EH (cell line): ENCODE results near the gene SKI.

Source experiments
- DNase-seq: peaks from one replicate; pipeline ENCODE4 v3.0.0-alpha.2; 2015; ENCODE audit warnings: low read depth

The SKI gene

DNA sequence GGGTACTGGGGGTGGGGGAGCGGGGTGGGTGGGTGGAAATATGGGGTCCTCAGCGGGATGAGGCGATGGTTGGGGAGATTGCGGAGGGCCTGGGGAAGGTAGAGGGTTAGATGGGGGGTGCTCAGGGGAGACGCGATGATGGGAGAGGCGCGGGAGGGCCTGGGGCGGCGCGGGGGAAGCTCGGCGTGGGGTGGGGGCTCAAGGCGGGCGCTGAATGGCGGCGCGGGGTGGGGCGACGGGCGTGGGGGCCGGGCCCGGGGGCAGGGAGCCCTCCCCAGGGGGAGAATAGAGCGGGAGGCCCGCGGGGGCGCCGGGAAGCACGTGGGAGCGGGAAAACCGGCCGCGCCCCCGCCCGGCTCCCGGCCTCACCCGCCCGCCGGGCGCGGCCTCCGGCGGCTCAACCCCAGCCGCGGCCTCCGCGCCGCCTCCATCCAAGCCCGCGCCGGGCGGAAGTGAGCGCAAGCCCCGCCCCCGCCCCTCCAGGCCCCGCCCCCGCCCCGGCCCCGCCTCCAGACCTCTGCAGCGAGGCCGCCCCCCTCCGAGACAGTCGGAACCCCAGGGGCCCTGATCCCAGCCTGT lies 33.7 kb upstream of the SKI start, which contains the start of gene FAAP20:
Gene FAAP20, minus strand, starts transcription at position 454 of the 579 bp plus-strand sequence. Its CDS starts 23 bp downstream, at position 431.
- DNase-seq = peak; percentile 75

GRCh38 chr1:2194898-2195673 lies 33.0 kb upstream of the SKI start:
- DNase-seq = peak; percentile 91

GRCh38 chr1:2195785-2196184 lies 32.3 kb upstream of the SKI start:
- no peak for DNase-seq

DNA sequence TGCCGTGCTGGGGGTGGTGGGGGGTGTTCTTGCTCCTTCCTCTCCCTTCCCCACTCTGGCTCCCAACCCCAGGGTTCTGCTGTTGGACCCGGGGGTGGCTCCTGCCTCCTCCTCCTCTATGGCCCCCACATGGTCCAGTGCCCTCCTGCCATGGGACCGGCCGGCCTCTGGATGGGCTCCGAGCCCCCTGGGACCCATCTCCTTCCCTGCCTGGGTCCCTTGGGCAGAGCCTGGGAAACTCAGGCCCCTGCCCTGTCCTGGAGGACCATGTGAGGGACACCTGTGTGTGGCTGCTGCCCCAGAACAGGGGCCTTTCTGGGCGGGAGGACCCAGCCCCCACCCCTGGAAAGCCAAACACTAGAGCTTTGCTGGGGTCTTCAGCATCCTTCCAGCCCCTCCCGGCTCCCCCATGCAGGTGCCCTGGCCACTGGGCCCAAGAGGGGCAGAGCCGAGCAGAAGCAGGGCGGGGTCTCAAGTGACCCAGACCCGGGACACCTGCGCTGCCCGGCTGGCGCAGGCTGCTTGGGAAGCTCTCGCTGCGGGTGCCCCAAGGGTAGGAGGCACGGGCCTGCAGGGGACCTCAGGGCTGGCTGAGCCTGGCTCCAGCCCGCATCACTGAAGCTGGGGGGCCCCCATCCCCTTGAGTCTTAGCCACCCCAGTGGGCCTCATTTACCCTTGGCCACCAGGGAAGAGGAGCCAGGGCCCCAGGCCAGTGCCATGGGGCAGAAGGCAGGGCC lies 31.0 kb upstream of the SKI start:
- no peak for DNase-seq

- DNase-seq = no peak
These were observed 30.4 kb upstream of the SKI start for GRCh38 chr1:2197707-2198165.

GRCh38 chr1:2198571-2198970 lies 29.5 kb upstream of the SKI start:
- no peak for DNase-seq

DNA sequence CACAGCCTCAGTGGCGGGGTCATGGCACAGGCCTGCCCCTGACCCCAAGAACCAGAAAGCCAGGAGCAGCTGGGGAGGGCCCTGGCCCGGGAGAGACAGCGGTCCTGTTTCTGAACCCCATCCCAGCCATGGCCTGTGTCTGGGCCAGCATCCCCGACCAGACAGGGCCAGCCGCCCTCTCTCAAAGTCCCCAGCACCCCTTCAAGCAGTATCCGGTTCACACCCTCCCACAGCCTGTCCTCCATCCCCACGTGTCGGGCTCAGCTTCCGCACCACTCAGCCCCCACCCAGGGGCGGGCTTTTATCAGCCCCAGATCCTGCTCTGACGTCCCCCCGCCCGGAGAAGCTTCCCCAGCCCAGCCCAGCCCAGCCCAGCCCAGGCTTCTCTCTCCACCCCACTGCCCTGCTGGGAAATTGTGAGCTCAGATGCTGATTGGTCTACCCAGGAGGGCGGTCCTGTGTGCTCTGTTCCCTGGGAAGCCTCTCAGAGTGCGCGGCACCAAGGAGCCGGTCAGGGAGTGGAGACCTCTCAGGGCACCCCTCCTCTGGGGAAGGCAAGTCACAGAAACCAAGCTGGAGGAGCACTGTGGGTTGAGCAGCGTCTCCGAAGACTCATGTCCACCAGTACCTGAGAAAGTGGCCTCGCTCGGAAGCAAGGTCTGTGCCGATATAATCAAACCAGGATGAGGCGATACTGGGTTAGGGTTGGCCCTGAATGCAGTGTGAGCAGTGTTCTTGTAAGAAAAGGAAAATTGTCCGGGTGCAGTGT lies 28.9 kb upstream of the SKI start:
- DNase-seq = peak; percentile 95

DNA sequence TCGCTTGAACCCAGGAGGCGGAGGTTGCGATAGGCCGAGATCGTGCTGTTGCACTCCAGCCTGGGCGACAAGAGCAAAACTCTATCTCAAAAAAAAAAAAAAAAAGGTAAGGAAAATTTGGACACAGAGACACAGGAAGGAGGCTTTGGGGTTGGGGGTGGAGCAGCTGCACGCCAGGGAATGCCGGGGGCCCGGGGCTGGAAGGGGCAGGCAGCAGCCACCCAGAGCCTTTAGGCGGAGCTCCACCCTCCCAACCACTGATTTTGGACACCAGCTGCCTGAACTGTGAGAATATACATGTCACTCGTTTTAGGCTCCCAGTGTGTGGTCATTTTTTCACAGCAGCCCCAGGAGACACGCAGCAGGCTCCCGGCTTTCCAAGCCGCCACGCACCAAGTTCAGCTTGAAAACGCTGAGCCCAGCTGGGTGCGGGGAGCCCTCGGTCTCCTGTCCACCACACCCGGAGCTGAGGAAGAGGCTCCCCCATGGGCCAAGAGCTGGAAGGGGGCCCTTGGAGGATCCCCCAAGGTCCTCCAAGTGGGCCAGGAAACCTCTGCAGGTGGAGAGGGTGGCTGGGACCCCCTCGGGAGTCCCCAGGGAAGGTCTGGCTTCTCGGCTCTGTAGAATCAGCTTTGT lies 27.7 kb upstream of the SKI start:
- no peak for DNase-seq

DNA sequence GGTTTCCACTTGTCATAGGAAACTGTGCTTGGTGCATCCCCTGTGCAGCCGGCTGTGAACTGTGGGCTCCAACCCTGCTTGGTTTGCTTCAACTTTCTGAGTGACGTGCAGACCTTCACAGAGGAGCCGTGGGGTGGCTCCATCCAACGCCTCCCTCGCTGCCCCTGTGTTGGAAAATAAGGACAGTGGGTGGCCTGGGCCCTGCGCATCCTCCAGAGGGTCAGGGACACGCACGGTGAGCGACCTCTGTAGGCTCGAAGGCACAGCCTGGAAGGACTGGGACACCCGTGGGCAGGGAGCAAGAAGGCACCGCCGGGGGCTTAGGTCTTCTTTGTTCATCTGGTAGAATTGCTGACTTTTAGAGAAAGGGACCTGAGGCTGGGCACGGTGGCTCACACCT lies 27.1 kb upstream of the SKI start:
- no peak for DNase-seq

DNA sequence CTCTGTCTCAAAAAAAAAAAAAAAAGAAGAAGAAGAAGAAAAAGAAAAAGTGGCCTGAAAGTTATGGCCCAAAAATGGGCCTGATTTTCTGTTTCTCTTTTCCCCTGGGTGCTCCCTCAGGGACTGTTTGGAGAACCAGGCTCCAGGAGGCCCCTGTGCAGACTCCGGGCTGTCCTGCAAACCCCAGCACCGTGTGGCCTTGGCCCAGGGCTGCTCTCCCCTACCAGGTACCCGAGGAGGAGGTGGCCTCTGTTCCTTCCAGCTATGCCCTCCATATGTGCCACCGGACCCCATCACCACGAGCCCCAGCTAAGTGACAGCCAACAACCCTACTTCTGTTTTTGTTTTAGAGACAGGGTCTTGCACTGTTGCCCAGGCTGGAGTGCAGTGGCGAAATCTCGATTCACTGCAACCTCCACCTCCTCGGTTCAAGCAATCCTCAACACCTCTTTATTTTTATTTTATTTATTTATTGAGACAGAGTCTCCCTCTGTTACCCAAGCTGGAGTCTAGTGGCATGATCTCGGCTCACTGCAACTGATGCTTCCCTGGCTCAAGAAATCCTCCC lies 26.0 kb upstream of the SKI start:
- DNase-seq = no peak

DNA sequence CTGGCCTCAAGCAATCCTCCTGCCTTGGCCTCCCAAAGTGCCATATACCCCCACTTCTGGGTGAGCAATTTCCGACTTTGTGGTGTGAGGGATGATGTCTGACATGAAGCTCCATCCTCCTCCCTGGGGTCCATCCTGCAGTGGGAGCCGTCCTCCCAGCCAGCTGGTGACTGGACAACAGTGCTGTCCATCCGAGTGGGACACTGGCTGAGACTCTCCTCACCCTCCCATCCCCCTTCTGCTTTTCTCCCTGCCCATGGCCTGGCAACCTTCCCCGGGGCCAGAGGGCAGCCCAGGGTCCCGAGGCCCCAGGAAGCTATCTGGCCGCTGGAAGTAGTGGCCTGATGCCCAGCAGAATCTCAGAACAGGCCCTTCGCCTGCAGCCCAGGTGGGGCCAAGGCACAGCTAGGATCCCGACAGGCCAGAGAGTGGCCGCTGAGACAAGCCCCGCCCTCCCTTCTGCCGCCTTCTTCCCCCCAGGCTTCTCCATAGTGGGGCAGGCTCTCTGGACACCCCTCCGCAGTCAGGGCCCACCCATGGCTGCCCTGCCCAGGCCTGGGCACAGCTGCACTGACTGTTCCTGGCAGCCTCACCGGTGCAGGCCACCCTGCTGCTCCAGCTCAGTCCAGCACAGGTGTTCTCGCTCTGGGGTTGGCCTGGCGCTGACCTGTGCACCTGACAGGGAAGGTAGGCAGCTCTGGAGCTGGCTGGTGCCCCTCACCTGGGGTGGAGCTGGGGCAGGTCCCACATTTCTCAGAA lies 25.1 kb upstream of the SKI start:
- no peak for DNase-seq

GRCh38 chr1:2203671-2204414 lies 24.3 kb upstream of the SKI start:
- DNase-seq = no peak

GRCh38 chr1:2204415-2205190 lies 23.5 kb upstream of the SKI start:
- peak; percentile 86 for DNase-seq

DNA sequence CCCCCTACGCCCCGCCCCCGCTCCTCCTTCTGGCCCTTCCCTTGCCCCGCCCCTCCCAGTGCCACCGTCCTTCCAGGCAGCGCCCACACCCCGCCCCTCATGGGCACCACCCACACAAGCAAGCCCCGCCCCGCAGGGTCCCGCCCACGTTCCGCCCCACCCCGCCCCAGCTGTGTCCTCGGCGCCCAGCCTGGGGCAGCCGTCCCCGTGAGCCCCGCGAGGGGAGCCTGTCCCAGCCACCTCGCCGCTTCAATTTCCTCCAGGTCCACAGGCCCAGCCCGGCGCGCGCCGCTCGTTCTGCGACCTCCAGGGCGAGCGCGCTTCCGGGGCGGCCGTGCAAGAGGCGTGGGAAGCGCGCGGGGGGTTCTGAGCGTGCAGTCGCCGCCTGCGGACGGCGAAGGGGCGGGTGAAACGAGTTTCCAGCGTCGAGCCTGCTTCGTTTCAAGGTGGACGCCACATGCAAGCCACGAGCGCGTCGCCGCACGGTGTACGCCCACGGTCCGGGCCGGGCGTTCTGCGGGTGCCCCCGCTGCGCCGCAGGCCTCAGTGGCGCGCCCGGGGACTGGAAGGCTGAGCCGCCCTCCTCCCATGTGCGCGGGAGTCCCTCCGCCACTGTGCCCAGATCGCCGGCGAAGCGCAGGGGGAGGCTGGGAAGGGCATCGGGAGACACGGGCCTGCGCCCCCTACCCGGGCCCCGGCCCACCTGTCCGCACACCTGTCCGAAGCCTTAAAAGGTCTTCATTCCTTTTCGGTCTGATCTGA lies 22.7 kb upstream of the SKI start:
- DNase-seq = peak; percentile 94

- DNase-seq = peak; percentile 16
These were observed 21.2 kb upstream of the SKI start for GRCh38 chr1:2206813-2207487.

DNA sequence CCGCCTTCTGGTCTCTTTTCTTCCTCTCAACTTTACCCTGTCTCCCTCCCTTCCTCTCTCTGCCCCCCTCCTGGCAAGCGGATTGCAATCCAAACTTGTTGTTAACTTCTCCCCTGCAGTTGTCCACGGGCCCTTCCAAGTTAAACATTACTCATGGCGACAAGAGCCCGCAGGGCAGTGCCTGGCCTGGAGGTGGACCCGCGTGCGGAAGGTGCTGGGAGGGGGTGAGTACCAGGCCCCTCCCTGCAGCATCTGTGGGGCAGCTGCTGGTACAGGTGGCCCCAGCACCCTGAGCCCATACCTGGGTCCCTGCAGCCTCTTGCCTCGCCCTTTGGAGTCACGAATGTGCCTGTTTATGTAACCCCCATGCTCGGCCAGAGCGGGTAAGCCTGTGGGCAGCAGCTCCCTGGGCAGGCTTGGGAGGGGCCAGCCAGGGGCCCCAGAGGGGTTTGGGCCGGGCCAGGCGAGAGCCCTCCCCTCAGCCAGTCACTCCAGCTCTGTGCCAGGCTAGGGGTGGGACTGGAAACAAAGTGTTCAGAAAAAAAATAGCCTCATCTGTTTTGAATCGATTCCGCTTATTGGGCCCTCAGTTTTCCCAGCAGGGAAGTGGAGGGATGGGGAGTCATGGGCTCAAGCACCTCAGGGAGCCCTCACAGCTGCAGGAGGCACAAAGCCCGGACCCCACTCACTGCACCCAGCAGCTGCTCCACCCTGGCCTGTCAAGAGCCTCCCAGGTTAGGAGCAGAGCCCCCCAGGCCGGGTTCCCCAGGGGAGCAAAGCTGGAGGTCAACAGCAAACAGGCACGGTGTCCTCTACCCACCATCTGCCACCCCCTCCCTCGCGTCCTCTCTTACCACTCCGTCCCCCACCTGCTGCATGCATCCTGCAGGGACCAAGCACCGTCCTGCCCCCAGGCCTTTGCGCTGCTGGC lies 19.5 kb upstream of the SKI start:
- peak; percentile 98 for DNase-seq
